HL-60 (cell line): Measurements from ENCODE around the gene PROC.

Experiments
- GABPA ChIP-seq: IDR thresholded peaks from 2 replicates; pipeline ENCODE4 v1.6.1; 2012; ENCODE audit warnings: low read depth
- POLR2AphosphoS5 ChIP-seq: IDR thresholded peaks from 2 replicates; pipeline ENCODE4 v1.6.1; 2012; ENCODE audit warnings: low read depth
- SPI1 ChIP-seq: IDR thresholded peaks from 2 replicates; pipeline ENCODE4 v1.6.1; 2012; ENCODE audit warnings: low read depth, mild to moderate bottlenecking, borderline replicate concordance
- TF ChIP-seq, protein P1 (sequence below): IDR thresholded peaks from one replicate; pipeline ENCODE4 v1.5.1; 2011; ENCODE audit warnings: low read length, control low read depth, inconsistent platforms; ENCODE audit not compliant: insufficient read depth
- TF ChIP-seq, protein P2 (sequence below): IDR thresholded peaks from 2 replicates; pipeline ENCODE4 v1.6.1; 2012; ENCODE audit warnings: low read depth; ENCODE audit not compliant: insufficient replicate concordance

DNA sequence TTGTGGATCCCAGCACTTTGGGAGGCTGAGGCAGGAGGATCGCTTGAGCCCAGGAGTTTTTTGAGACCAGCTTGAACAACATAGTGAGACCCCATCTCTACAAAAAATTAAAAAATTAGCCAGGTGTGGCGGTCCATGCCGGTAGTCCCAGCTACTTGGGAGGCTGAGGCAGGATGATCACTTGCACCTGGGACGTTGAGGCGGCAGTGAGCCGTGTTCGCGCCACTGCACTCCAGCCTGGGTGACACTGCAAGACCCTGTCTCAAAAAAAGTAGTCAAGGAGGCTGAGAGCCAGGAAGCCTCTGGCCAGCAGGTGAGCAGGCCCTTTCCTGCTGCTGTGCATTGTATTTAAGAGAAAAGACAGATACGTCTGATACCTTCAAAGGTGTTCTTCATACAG, 11.1 kb upstream of the PROC start:
- TF ChIP-seq, protein P1, sequence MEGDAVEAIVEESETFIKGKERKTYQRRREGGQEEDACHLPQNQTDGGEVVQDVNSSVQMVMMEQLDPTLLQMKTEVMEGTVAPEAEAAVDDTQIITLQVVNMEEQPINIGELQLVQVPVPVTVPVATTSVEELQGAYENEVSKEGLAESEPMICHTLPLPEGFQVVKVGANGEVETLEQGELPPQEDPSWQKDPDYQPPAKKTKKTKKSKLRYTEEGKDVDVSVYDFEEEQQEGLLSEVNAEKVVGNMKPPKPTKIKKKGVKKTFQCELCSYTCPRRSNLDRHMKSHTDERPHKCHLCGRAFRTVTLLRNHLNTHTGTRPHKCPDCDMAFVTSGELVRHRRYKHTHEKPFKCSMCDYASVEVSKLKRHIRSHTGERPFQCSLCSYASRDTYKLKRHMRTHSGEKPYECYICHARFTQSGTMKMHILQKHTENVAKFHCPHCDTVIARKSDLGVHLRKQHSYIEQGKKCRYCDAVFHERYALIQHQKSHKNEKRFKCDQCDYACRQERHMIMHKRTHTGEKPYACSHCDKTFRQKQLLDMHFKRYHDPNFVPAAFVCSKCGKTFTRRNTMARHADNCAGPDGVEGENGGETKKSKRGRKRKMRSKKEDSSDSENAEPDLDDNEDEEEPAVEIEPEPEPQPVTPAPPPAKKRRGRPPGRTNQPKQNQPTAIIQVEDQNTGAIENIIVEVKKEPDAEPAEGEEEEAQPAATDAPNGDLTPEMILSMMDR = no peak
- TF ChIP-seq, protein P2, sequence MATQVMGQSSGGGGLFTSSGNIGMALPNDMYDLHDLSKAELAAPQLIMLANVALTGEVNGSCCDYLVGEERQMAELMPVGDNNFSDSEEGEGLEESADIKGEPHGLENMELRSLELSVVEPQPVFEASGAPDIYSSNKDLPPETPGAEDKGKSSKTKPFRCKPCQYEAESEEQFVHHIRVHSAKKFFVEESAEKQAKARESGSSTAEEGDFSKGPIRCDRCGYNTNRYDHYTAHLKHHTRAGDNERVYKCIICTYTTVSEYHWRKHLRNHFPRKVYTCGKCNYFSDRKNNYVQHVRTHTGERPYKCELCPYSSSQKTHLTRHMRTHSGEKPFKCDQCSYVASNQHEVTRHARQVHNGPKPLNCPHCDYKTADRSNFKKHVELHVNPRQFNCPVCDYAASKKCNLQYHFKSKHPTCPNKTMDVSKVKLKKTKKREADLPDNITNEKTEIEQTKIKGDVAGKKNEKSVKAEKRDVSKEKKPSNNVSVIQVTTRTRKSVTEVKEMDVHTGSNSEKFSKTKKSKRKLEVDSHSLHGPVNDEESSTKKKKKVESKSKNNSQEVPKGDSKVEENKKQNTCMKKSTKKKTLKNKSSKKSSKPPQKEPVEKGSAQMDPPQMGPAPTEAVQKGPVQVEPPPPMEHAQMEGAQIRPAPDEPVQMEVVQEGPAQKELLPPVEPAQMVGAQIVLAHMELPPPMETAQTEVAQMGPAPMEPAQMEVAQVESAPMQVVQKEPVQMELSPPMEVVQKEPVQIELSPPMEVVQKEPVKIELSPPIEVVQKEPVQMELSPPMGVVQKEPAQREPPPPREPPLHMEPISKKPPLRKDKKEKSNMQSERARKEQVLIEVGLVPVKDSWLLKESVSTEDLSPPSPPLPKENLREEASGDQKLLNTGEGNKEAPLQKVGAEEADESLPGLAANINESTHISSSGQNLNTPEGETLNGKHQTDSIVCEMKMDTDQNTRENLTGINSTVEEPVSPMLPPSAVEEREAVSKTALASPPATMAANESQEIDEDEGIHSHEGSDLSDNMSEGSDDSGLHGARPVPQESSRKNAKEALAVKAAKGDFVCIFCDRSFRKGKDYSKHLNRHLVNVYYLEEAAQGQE = no peak
- no peak for TF ChIP-seq GABPA
- TF ChIP-seq POLR2AphosphoS5 = no peak
- no peak for TF ChIP-seq SPI1
